ENCODE measurements around the gene ZNF263. TPM values are rescaled to one million over a fixed set of nuclear protein-coding genes. Genes with fewer than 3 reads are reported as not detected.

Gene ZNF263
- total RNA-seq: 32.7 and 34.0 TPM in 2 replicates
- long read RNA-seq, partial matches to known transcripts: 3 of 7 reads
- long read RNA-seq, other reads (novel, unspliced or antisense): 4 of 7 reads

GRCh38 chr16:3282730-3283542 lies at the start of gene ZNF263:
Gene ZNF263, plus strand, starts transcription at chr16:3283491. Its CDS starts 328 bp downstream, at chr16:3283819.
- Mint-ChIP-seq H3K4me3 (peak within 1 kb of the TSS; percentile 95), H3K27me3 (ENCODE audit: low read depth) (peaks cover 14% of the 10 kb centered on the region), H3K4me1 (peaks cover 27% of the 10 kb centered on the region), H3K36me3 (ENCODE audit: low read depth) (peaks cover 32% of the 10 kb centered on the region), H3K9me3 (peaks cover 4% of the 10 kb centered on the region), H3K27ac (ENCODE audit: unreplicated experiment) (peak within 1 kb of the TSS; percentile 98)
- peak; percentile 83 for DNase-seq (ENCODE audit: low read depth, low spot score)
- TF ChIP-seq CTCF (conservative IDR thresholded peaks at IDR 0.05): no peak

- H3K27me3 Mint-ChIP-seq (ENCODE audit: low read depth): peaks cover 6% of the 10 kb centered on the region
These were observed 48.8 kb upstream of the ZNF263 start for GRCh38 chr16:3234543-3234856.

GRCh38 chr16:3234857-3235561 lies 48.3 kb upstream of the ZNF263 start, which contains the start of gene ZNF200:
Gene ZNF200, minus strand, starts transcription at chr16:3235158. Its CDS starts 1,403 bp downstream, at chr16:3233755.
- TF ChIP-seq CTCF (conservative IDR thresholded peaks at IDR 0.05): no peak
- peak; percentile 88 for DNase-seq (ENCODE audit: low read depth, low spot score)
- Mint-ChIP-seq H3K4me3 (peak within 1 kb of the TSS; percentile 95), H3K27ac (ENCODE audit: unreplicated experiment) (peak within 1 kb of the TSS; percentile 96), H3K27me3 (ENCODE audit: low read depth) (peaks cover 10% of the 10 kb centered on the region), H3K9me3 (peaks cover 16% of the 10 kb centered on the region), H3K36me3 (ENCODE audit: low read depth) (peaks cover 33% of the 10 kb centered on the region), H3K4me1 (peaks cover 20% of the 10 kb centered on the region)

More at GRCh38 chr16:3234543-3234856, 48.8 kb upstream of the ZNF263 start:
- Mint-ChIP-seq H3K27ac (ENCODE audit: unreplicated experiment) (no peak overlapping the region), H3K9me3 (peaks cover 17% of the 10 kb centered on the region), H3K4me1 (peaks cover 20% of the 10 kb centered on the region), H3K4me3 (peak overlapping the region; percentile 95), H3K36me3 (ENCODE audit: low read depth) (peaks cover 34% of the 10 kb centered on the region)
- no peak for DNase-seq (ENCODE audit: low read depth, low spot score)
- no peak for TF ChIP-seq CTCF (conservative IDR thresholded peaks at IDR 0.05)

GRCh38 chr16:3235856-3236669 lies 47.2 kb upstream of the ZNF263 start:
- H3K9me3 Mint-ChIP-seq: peaks cover 10% of the 10 kb centered on the region
- H3K36me3 Mint-ChIP-seq (ENCODE audit: low read depth): peaks cover 22% of the 10 kb centered on the region
- H3K4me3 Mint-ChIP-seq: peak overlapping the region; percentile 79
- H3K27ac Mint-ChIP-seq (ENCODE audit: unreplicated experiment): no peak overlapping the region
- TF ChIP-seq CTCF (conservative IDR thresholded peaks at IDR 0.05): no peak
- no peak for DNase-seq (ENCODE audit: low read depth, low spot score)
- peaks cover 18% of the 10 kb centered on the region for H3K27me3 Mint-ChIP-seq (ENCODE audit: low read depth)
- peaks cover 20% of the 10 kb centered on the region for H3K4me1 Mint-ChIP-seq

- Mint-ChIP-seq H3K27ac (ENCODE audit: unreplicated experiment) (no peak overlapping the region), H3K4me3 (no peak overlapping the region), H3K4me1 (no peaks in the 10 kb centered on the region), H3K9me3 (peaks cover 2% of the 10 kb centered on the region), H3K36me3 (ENCODE audit: low read depth) (no peaks in the 10 kb centered on the region), H3K27me3 (ENCODE audit: low read depth) (peaks cover 65% of the 10 kb centered on the region)
- DNase-seq (ENCODE audit: low read depth, low spot score): no peak
- no peak for TF ChIP-seq CTCF (conservative IDR thresholded peaks at IDR 0.05)
These were observed 41.5 kb upstream of the ZNF263 start for GRCh38 chr16:3241761-3242160.

All from neural crest cell (in vitro differentiated cells).